ENCODE measurements around the gene DIDO1.
"Not testable (repeated sequence)": the region's sequence is repeated elsewhere in the genome, so short reads cannot be mapped to it uniquely, and the experiment has no call there.

DIDO1 gene

DNA sequence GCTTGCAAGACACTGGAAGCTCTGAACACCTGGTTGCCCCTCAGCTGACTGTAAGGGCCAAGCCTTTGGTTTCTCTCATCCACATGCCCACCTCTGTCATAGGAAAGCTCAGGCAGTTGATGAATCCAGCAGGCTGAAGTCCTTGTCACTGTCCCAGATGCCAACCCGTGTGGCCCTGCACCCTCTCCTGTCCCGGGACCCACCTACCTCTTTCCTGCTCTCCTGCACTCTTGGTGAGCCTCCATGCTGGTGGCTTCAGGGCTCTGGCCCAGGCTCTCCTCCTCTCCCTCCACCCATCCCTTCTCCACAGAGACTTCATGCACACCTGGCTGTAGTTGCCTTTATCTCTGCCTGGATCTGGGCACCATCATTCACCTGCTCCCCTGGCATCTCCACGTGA, 7.7 kb upstream of the DIDO1 start:
- Histone ChIP-seq H3K9me3 (ENCODE audit: control insufficient read depth in 1 of 2, low read length in 2 of 2) (no peaks in the 10 kb centered on the region), H3K4me3 (ENCODE audit: low read depth in 1 of 2, low read length in 2 of 2) (no peak overlapping the region), H3K4me1 (ENCODE audit: control insufficient read depth in 1 of 2, insufficient read depth in 2 of 2, low read length in 2 of 2) (peaks cover under 1 to 38% of the 10 kb centered on the region in 2 donors), H3K27ac (ENCODE audit: low read length) (no peak overlapping the region), H3K27me3 (ENCODE audit: low read depth, low read length) (no peaks in the 10 kb centered on the region), H3K36me3 (ENCODE audit: control insufficient read depth in 1 of 2, insufficient read depth in 2 of 2, low read length in 2 of 2) (peaks cover 5 to 10% of the 10 kb centered on the region in 2 donors)

DNA sequence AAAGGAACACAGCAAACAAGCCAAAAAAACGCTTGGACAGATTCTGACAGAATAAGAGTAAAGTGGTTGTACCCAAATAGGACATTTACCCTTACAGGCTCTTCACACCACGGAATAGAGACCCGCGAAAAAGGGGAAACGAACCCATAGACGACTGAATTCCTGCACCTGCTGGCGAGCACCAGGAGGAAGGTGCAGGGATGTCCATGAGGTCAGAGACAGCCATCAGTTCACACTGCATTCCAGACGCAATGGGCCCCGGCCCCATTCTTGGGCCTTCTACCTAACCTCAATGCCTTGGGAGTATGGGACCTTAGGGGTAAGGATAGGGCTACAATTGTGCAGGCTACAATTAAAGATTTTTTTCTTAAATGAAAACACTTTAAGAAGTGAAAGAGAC, 5.2 kb upstream of the DIDO1 start:
- Histone ChIP-seq H3K4me3 (ENCODE audit: low read depth in 1 of 2, low read length in 2 of 2) (no peak overlapping the region), H3K36me3 (ENCODE audit: control insufficient read depth in 1 of 2, insufficient read depth in 2 of 2, low read length in 2 of 2) (peaks cover 5 to 6% of the 10 kb centered on the region in 2 donors), H3K27me3 (ENCODE audit: low read depth, low read length) (no peaks in the 10 kb centered on the region), H3K27ac (ENCODE audit: low read length) (no peak overlapping the region), H3K4me1 (ENCODE audit: control insufficient read depth in 1 of 2, insufficient read depth in 2 of 2, low read length in 2 of 2) (peaks cover 0 to 52% of the 10 kb centered on the region in 2 donors), H3K9me3 (ENCODE audit: control insufficient read depth in 1 of 2, low read length in 2 of 2) (no peaks in the 10 kb centered on the region)

GRCh38 chr20:62929051-62929538, 2.8 kb upstream of the DIDO1 start:
- H3K4me3 ChIP-seq (ENCODE audit: low read depth in 1 of 2, low read length in 2 of 2) = peak overlapping the region; percentile 61 to 67
- peaks cover 0 to 3% of the 10 kb centered on the region in 2 donors for H3K36me3 ChIP-seq (ENCODE audit: control insufficient read depth in 1 of 2, insufficient read depth in 2 of 2, low read length in 2 of 2)
- no peaks in the 10 kb centered on the region for H3K27me3 ChIP-seq (ENCODE audit: low read depth, low read length)
- H3K27ac ChIP-seq (ENCODE audit: low read length) = peak overlapping the region; percentile 66
- no peaks in the 10 kb centered on the region for H3K9me3 ChIP-seq (ENCODE audit: control insufficient read depth in 1 of 2, low read length in 2 of 2)
- H3K4me1 ChIP-seq (ENCODE audit: control insufficient read depth in 1 of 2, insufficient read depth in 2 of 2, low read length in 2 of 2) = peaks cover 9 to 39% of the 10 kb centered on the region in 2 donors

DNA sequence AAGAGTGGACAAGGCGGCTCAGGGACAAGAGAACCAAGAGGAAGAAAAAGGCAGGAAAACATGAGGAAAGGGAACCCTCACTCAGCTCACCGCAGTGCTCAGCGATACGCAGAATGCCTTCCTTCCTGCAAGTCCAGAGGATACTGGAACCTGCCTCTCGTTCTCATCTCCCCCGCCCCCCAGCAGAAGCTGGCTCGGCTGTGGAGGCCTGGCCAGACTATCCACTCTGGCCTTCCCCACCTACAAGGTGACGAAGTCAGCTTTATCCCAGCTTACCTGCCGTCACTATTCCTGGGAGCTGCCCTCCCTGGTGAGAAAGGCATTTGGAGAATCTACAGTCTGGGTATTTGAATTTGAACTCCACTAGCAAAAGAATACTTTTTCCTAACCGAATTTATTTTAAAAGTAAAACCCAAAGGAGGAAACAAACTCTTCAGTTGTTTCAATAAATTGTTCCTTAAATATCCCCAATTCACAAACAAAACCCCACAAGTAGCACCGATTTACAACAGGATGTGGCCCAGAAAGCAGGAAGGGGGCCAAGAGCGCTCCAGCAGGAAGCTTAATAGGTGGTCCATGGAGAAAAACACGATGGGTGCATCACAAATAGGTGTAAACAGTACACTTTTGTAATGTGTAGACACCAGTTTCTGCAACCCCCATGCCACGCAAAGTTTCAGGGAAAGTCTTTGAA, 2.1 kb upstream of the DIDO1 start:
- H3K27ac ChIP-seq (ENCODE audit: low read length) = peak overlapping the region; percentile 66
- no peaks in the 10 kb centered on the region for H3K9me3 ChIP-seq (ENCODE audit: control insufficient read depth in 1 of 2, low read length in 2 of 2)
- peaks cover 0 to 3% of the 10 kb centered on the region in 2 donors for H3K36me3 ChIP-seq (ENCODE audit: control insufficient read depth in 1 of 2, insufficient read depth in 2 of 2, low read length in 2 of 2)
- no peaks in the 10 kb centered on the region for H3K27me3 ChIP-seq (ENCODE audit: low read depth, low read length)
- H3K4me3 ChIP-seq (ENCODE audit: low read depth in 1 of 2, low read length in 2 of 2) = peak overlapping the region; percentile 61 to 67
- peaks cover 16 to 46% of the 10 kb centered on the region in 2 donors for H3K4me1 ChIP-seq (ENCODE audit: control insufficient read depth in 1 of 2, insufficient read depth in 2 of 2, low read length in 2 of 2)

- peaks cover 21 to 58% of the 10 kb centered on the region in 2 donors for H3K4me1 ChIP-seq (ENCODE audit: control insufficient read depth in 1 of 2, insufficient read depth in 2 of 2, low read length in 2 of 2)
- peak overlapping the region; percentile 83 to 97 for H3K4me3 ChIP-seq (ENCODE audit: low read depth in 1 of 2, low read length in 2 of 2)
Observed at GRCh38 chr20:62927128-62927705, 912 bp upstream of the DIDO1 start.

DNA sequence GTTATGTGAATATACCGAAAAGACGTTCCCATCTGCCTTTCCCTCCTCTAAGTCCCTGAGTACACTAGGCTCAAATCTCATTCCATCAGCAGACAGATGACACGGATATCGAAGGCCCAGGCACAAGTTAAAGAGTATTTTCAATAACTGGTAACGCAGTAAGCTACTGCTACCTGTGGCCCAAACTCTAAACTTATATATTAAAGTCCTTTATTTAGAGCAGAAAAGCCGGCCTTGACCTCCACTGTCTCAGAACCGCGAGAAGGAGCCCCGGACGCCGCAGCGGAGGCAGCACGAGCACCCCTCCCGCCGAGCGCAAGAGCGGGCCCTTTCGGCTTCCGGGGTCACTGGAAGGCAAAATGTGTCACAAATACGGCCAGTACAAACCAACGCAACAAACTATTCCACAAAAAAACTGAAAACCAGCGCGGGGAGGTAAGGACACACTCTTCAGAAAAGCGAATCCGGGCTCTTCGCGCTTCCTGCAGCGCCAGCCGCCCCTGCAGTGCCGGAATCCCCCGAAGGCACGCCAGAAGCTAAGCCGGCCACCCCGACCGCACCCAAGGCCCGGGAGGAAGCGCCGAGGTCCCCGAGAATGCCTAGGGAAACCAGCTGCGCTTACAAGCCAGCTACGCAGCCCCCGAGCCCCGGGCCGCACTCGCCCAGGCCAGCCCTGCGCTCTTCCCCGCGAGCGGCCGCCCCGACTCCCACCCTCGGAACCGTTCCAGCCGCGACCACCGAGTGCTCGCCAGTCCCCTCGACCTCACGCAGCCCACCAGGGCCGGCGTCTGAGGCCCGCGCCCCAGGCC, 681 bp downstream of the DIDO1 start:
- H3K4me1 ChIP-seq (ENCODE audit: control insufficient read depth in 1 of 2, insufficient read depth in 2 of 2, low read length in 2 of 2) = peaks cover 21 to 73% of the 10 kb centered on the region in 2 donors
- H3K36me3 ChIP-seq (ENCODE audit: control insufficient read depth in 1 of 2, insufficient read depth in 2 of 2, low read length in 2 of 2) = no peaks in the 10 kb centered on the region
- peak overlapping the region; percentile 96 to 97 for H3K4me3 ChIP-seq (ENCODE audit: low read depth in 1 of 2, low read length in 2 of 2)
- H3K27ac ChIP-seq (ENCODE audit: low read length) = peak overlapping the region; percentile 98
- H3K27me3 ChIP-seq (ENCODE audit: low read depth, low read length) = no peaks in the 10 kb centered on the region
- H3K9me3 ChIP-seq (ENCODE audit: control insufficient read depth in 1 of 2, low read length in 2 of 2) = no peaks in the 10 kb centered on the region

More at GRCh38 chr20:62927128-62927705, 912 bp upstream of the DIDO1 start:
- Histone ChIP-seq H3K9me3 (ENCODE audit: control insufficient read depth in 1 of 2, low read length in 2 of 2) (no peaks in the 10 kb centered on the region), H3K27ac (ENCODE audit: low read length) (peak overlapping the region; percentile 63), H3K36me3 (ENCODE audit: control insufficient read depth in 1 of 2, insufficient read depth in 2 of 2, low read length in 2 of 2) (no peaks in the 10 kb centered on the region), H3K27me3 (ENCODE audit: low read depth, low read length) (no peaks in the 10 kb centered on the region)

- Histone ChIP-seq H3K4me3 (ENCODE audit: low read depth in 1 of 2, low read length in 2 of 2) (peak overlapping the region; percentile 96 to 97), H3K36me3 (ENCODE audit: control insufficient read depth in 1 of 2, insufficient read depth in 2 of 2, low read length in 2 of 2) (no peaks in the 10 kb centered on the region), H3K27me3 (ENCODE audit: low read depth, low read length) (no peaks in the 10 kb centered on the region), H3K27ac (ENCODE audit: low read length) (peak overlapping the region; percentile 98), H3K9me3 (ENCODE audit: control insufficient read depth in 1 of 2, low read length in 2 of 2) (no peaks in the 10 kb centered on the region), H3K4me1 (ENCODE audit: control insufficient read depth in 1 of 2, insufficient read depth in 2 of 2, low read length in 2 of 2) (peaks cover 26 to 78% of the 10 kb centered on the region in 2 donors)
Observed at GRCh38 chr20:62925076-62925419, 1.3 kb downstream of the DIDO1 start.

DNA sequence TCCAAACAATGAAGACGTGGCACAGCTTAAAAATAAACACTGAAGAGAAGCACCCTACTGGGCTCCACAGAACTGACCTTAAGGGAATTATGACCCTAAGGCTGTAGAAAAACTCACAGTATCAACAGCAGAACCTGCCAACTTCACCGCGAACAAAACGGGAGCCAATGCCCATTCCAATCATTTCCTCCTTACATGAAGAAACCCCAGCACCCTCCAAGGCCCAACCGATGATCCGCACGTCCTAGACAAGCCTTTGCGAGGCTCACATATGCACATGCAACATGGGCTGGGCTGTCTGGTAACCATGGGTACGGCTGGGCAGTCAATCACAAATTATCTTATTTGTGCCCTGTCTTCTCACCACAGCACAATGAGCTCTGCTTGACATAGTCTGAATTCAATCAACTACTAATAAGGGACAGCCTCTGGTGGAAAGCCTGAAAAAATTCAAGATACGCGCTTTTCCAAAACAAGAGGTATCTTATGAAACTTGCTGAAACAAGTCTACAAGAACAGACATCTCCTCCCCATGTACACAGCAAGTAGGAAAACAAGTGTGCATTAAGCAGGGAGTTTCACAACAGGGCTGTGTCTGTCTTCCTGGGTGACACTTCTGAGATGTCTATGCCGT, 1.7 kb downstream of the DIDO1 start:
- no peaks in the 10 kb centered on the region for H3K9me3 ChIP-seq (ENCODE audit: control insufficient read depth in 1 of 2, low read length in 2 of 2)
- peaks cover 30 to 81% of the 10 kb centered on the region in 2 donors for H3K4me1 ChIP-seq (ENCODE audit: control insufficient read depth in 1 of 2, insufficient read depth in 2 of 2, low read length in 2 of 2)
- H3K27me3 ChIP-seq (ENCODE audit: low read depth, low read length) = no peaks in the 10 kb centered on the region
- peak overlapping the region; percentile 96 to 97 for H3K4me3 ChIP-seq (ENCODE audit: low read depth in 1 of 2, low read length in 2 of 2)
- no peaks in the 10 kb centered on the region for H3K36me3 ChIP-seq (ENCODE audit: control insufficient read depth in 1 of 2, insufficient read depth in 2 of 2, low read length in 2 of 2)
- peak overlapping the region; percentile 98 for H3K27ac ChIP-seq (ENCODE audit: low read length)

GRCh38 chr20:62923669-62924441, 2.5 kb downstream of the DIDO1 start:
- Histone ChIP-seq H3K27ac (ENCODE audit: low read length) (peak overlapping the region; percentile 98), H3K36me3 (ENCODE audit: control insufficient read depth in 1 of 2, insufficient read depth in 2 of 2, low read length in 2 of 2) (no peaks in the 10 kb centered on the region), H3K9me3 (ENCODE audit: control insufficient read depth in 1 of 2, low read length in 2 of 2) (no peaks in the 10 kb centered on the region), H3K4me1 (ENCODE audit: control insufficient read depth in 1 of 2, insufficient read depth in 2 of 2, low read length in 2 of 2) (peaks cover 33 to 83% of the 10 kb centered on the region in 2 donors), H3K27me3 (ENCODE audit: low read depth, low read length) (no peaks in the 10 kb centered on the region), H3K4me3 (ENCODE audit: low read depth in 1 of 2, low read length in 2 of 2) (peak overlapping the region; percentile 96 to 97)

DNA sequence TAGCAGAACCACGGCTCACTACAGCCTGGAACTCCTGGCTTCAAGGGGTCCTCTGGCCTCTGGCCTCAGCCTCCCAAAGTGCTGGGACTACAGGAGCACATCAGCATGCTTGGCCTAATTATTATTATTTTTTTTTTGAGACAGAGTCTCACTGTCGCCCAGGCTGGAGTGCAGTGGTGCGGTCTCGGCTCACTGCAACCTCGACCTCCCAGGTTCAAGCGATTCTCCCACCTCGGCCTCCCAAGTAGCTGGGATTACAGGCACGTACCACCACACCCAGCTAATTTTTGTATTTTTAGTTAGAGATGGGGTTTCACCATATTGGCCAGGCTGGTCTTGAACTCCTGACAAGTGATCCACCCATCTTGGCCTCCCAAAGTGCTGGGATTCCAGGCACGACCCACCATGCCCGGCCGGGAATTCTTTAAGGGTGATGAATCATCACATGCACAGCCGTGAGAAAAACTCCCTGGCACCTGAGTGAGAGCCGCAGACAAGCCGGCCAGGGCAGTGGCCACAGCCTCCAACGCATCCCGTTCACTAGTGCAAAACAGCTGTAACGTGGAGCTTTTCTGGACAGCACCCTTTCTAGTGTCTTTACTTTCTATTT, 3.1 kb downstream of the DIDO1 start:
- H3K27me3 ChIP-seq (ENCODE audit: low read depth, low read length); H3K36me3 ChIP-seq (ENCODE audit: control insufficient read depth in 1 of 2, insufficient read depth in 2 of 2, low read length in 2 of 2); H3K9me3 ChIP-seq (ENCODE audit: control insufficient read depth in 1 of 2, low read length in 2 of 2): not testable (repeated sequence)
- Histone ChIP-seq H3K27ac (ENCODE audit: low read length) (peak overlapping the region; percentile 98), H3K4me1 (ENCODE audit: control insufficient read depth in 1 of 2, insufficient read depth in 2 of 2, low read length in 2 of 2) (peaks cover 40 to 83% of the 10 kb centered on the region in 2 donors), H3K4me3 (ENCODE audit: low read depth in 1 of 2, low read length in 2 of 2) (peak overlapping the region in 1 of 2 donors; percentile 96)

Measured in muscle layer of duodenum (tissue), 2 donors.